Liver (tissue), 9 donors: ENCODE data around the gene CTNNA2. TPM values are rescaled to one million over a fixed set of nuclear protein-coding genes. Genes with fewer than 3 reads are reported as not detected.

Experiments used
- DNase-seq: peaks from one replicate; pipeline ENCODE4 v3.0.0-alpha.2; 2017; ENCODE audit warnings: low spot score
- H3K27ac ChIP-seq, 2 donors: one replicate each; pipeline ENCODE4 v1.7.0; 2013; ENCODE audit warnings: inconsistent platforms in 2 of 2, low read length in 2 of 2, control low read depth in 1 of 2, low read depth in 1 of 2, mild to moderate bottlenecking in 1 of 2
- H3K27me3 ChIP-seq, 4 donors: one replicate each; pipeline versions ENCODE4 v1.6.1 to v1.7.0; 2013; ENCODE audit warnings: low read length in 3 of 4, inconsistent platforms in 1 of 4, mild to moderate bottlenecking in 1 of 4, moderate library complexity in 1 of 4; ENCODE audit not compliant: control insufficient read depth in 4 of 4, insufficient read depth in 4 of 4
- H3K36me3 ChIP-seq, 4 donors: one replicate each; pipeline versions ENCODE4 v1.6.1 to v1.7.0; 2013; ENCODE audit warnings: low read length in 3 of 4, mild to moderate bottlenecking in 3 of 4, low read depth in 1 of 4, moderate library complexity in 1 of 4; ENCODE audit not compliant: control insufficient read depth in 4 of 4, insufficient read depth in 3 of 4
- H3K4me1 ChIP-seq, 4 donors: one replicate each; pipeline versions ENCODE4 v1.6.1 to v1.7.0; 2013; ENCODE audit warnings: low read length in 3 of 4, mild to moderate bottlenecking in 3 of 4, moderate library complexity in 1 of 4; ENCODE audit not compliant: control insufficient read depth in 4 of 4, insufficient read depth in 4 of 4
- H3K4me3 ChIP-seq, 3 donors: one replicate each; pipeline versions ENCODE4 v1.6.1 to v1.7.0; 2013; ENCODE audit warnings: low read length in 3 of 3, control low read depth in 1 of 3, low read depth in 1 of 3, mild to moderate bottlenecking in 1 of 3
- H3K9ac ChIP-seq, 2 donors: one replicate each; pipeline ENCODE4 v1.7.0; 2013; ENCODE audit warnings: low read length in 2 of 2, mild to moderate bottlenecking in 2 of 2, moderate library complexity in 2 of 2, control low read depth in 1 of 2, low read depth in 1 of 2
- H3K9me3 ChIP-seq, 4 donors: one replicate each; pipeline versions ENCODE4 v1.6.1 to v1.7.0; 2013; ENCODE audit warnings: low read length in 3 of 4; ENCODE audit not compliant: control insufficient read depth in 4 of 4
- EGR1 ChIP-seq, 2 donors: IDR thresholded peaks; 2 replicates each; pipeline ENCODE4 v1.6.1; 2016 to 2018; ENCODE audit warnings: antibody characterized with exemption in 2 of 2, low read depth in 2 of 2
- FOXA1 ChIP-seq: IDR thresholded peaks from 2 replicates; pipeline ENCODE4 v1.6.1; 2016; ENCODE audit warnings: antibody characterized with exemption
- FOXA2 ChIP-seq: IDR thresholded peaks from 2 replicates; pipeline ENCODE4 v1.6.1; 2016; ENCODE audit warnings: antibody characterized with exemption
- HNF4G ChIP-seq: IDR thresholded peaks from 2 replicates; pipeline ENCODE4 v1.6.1; 2016; ENCODE audit warnings: antibody characterized with exemption
- JUND ChIP-seq, 2 donors: IDR thresholded peaks; 2 replicates each; pipeline ENCODE4 v1.6.1; 2016; ENCODE audit warnings: antibody characterized with exemption in 2 of 2
- NR2F2 ChIP-seq: IDR thresholded peaks from 2 replicates; pipeline ENCODE4 v1.6.1; 2016; ENCODE audit warnings: antibody characterized with exemption
- RAD21 ChIP-seq, 2 donors: IDR thresholded peaks; 2 replicates each; pipeline ENCODE4 v1.6.1; 2016; ENCODE audit warnings: antibody characterized with exemption in 2 of 2, mild to moderate bottlenecking in 2 of 2
- SP1 ChIP-seq: IDR thresholded peaks from 2 replicates; pipeline ENCODE4 v1.6.1; 2018; ENCODE audit warnings: antibody characterized with exemption, mild to moderate bottlenecking
- WGBS: extraction: QIAGEN DNeasy Blood & Tissue Kit; methylation state at CpG from one replicate; pipeline ENCODE4 v1.1.7; 2013; 5-methylcytosine and 5-hydroxymethylcytosine counted together
- polyA plus RNA-seq, 2 donors: library from polyadenylated mRNA; stranded (reverse) in 1 of 2; unstranded in 1 of 2; fragments of 200-250 nt in 1 of 2; fragments of >200 nt in 1 of 2; fragmentation: Nextera tagmentation in 1 of 2; extraction: Ambion mirVana in 1 of 2; gene quantifications; one replicate each; pipeline versions ENCODE4 v1.2.1 to v1.2.3, GENCODE V29; 2013 to 2015
- total RNA-seq, 2 donors: library from RNA; depleted of rRNA; stranded (reverse); fragments of >200 nt; gene quantifications; one replicate each; pipeline ENCODE4 v1.2.3, GENCODE V29; 2014
- TF ChIP-seq, protein P1 (sequence below): IDR thresholded peaks from 2 replicates; pipeline ENCODE4 v1.6.1; 2016; ENCODE audit warnings: antibody characterized with exemption
- TF ChIP-seq, protein P2 (sequence below): IDR thresholded peaks from 2 replicates; pipeline ENCODE4 v1.6.1; 2016; ENCODE audit warnings: antibody characterized with exemption
- TF ChIP-seq, protein P3 (sequence below): fragments of 150-350 bp; IDR thresholded peaks from 2 replicates; pipeline ENCODE4 v1.5.1; 2017; ENCODE audit warnings: improper control_type of control experiment, low read depth, low read length; ENCODE audit not compliant: missing input control
- TF ChIP-seq, protein P4 (sequence below): IDR thresholded peaks from 2 replicates; pipeline ENCODE4 v1.6.1; 2016; ENCODE audit warnings: antibody characterized with exemption
- donor health status: healthy.
- donor health status: healthy.
- donor health status: healthy.
- donor health status: healthy.
- donor health status: healthy.

CTNNA2 gene
- total and polyA plus RNA-seq, 4 donors = 0.05 TPM; not detected in 3

DNA sequence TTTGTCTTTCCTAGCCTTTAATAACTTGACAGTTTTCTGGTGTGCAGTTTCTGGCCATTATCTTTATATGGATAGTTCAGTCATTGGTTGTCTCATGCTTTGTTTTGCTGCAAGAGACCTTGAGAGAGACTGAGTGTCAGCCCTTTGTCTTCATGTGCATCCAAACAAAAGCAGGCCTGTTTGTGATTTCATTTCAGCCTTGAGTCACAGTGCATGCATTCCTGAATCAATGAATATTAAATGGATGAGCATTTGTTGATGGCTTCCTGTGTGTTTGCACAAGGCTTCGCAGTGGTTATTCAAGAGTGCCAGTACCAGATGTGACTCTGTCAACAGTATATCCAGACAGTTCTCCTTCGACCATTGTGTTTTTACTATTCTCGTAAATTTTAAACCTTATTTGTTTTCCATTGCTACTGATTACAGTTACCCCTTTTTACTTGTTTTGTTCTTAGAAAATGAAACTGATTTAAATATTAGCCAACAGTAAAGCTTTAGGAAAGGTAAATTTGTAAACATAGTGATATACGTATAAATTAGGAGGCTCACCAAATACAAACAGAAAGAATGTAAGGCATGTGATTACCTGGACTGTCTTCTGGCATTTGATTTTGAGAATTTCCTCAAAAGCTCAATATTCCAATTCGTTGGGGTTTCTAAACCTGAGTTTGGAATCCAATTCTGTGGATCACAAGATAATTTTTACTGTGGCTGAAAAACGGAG is 319.8 kb downstream of the CTNNA2 start:
- TF ChIP-seq, protein P1, sequence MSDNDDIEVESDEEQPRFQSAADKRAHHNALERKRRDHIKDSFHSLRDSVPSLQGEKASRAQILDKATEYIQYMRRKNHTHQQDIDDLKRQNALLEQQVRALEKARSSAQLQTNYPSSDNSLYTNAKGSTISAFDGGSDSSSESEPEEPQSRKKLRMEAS = no peak
- TF ChIP-seq, protein P2, sequence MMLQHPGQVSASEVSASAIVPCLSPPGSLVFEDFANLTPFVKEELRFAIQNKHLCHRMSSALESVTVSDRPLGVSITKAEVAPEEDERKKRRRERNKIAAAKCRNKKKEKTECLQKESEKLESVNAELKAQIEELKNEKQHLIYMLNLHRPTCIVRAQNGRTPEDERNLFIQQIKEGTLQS = no peak
- TF ChIP-seq SP1 (no peak), NR2F2 (no peak), EGR1 (IDR thresholded peaks at IDR 0.05; ENCODE audit: low read depth in 2 of 2) (no peak), FOXA1 (no peak), FOXA2 (no peak), JUND (IDR thresholded peaks at IDR 0.05) (no peak)
- TF ChIP-seq, protein P3, sequence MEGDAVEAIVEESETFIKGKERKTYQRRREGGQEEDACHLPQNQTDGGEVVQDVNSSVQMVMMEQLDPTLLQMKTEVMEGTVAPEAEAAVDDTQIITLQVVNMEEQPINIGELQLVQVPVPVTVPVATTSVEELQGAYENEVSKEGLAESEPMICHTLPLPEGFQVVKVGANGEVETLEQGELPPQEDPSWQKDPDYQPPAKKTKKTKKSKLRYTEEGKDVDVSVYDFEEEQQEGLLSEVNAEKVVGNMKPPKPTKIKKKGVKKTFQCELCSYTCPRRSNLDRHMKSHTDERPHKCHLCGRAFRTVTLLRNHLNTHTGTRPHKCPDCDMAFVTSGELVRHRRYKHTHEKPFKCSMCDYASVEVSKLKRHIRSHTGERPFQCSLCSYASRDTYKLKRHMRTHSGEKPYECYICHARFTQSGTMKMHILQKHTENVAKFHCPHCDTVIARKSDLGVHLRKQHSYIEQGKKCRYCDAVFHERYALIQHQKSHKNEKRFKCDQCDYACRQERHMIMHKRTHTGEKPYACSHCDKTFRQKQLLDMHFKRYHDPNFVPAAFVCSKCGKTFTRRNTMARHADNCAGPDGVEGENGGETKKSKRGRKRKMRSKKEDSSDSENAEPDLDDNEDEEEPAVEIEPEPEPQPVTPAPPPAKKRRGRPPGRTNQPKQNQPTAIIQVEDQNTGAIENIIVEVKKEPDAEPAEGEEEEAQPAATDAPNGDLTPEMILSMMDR = no peak
- Histone ChIP-seq H3K27me3 (no peaks in the 10 kb centered on the region), H3K9me3 (no peaks in the 10 kb centered on the region), H3K4me1 (no peaks in the 10 kb centered on the region), H3K9ac (no peak overlapping the region), H3K27ac (no peak overlapping the region), H3K4me3 (no peak overlapping the region), H3K36me3 (no peaks in the 10 kb centered on the region)
- WGBS = 33% methylated on average over 6 of the region's 6 CpGs
- DNase-seq = no peak

DNA sequence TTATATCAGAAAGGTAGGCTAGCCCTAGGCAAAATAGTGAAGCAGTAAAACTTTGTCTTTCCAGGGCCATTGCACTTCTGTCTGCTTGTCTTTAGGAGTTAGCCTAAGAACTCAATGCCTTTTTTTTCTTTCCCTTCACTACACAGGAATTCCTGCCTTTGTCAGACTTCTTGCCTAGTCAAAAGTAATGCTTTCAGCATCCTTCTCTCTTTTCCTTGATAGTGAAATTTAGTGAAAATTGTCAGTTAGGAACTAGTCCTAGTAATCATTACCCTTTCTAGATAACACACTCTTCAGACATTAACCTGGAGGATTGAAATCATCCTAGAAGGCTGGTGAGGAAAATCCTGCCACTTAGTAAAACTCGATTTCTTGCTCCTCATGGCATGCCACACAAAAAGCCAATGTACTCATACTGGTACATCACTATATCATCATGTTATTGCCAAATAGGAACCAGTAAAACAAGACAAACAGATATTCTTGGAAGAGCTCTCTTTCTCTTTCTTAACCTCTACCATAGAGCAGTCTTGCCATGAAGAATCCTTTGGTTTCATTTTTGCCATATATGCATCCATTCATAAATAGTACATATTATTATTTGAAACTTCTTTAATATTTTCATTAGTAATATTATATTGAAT is 320.5 kb downstream of the CTNNA2 start:
- DNase-seq = no peak
- Histone ChIP-seq H3K4me3 (no peak overlapping the region), H3K9ac (no peak overlapping the region), H3K4me1 (no peaks in the 10 kb centered on the region), H3K27ac (no peak overlapping the region), H3K9me3 (no peaks in the 10 kb centered on the region), H3K36me3 (no peaks in the 10 kb centered on the region), H3K27me3 (no peaks in the 10 kb centered on the region)
- 49% methylated on average over 1 of the region's 1 CpG for WGBS
- TF ChIP-seq, protein P2 = no peak
- TF ChIP-seq RAD21 (IDR thresholded peaks at IDR 0.05) = no peak
- TF ChIP-seq, protein P3 = no peak
- TF ChIP-seq HNF4G = no peak
- TF ChIP-seq, protein P4, sequence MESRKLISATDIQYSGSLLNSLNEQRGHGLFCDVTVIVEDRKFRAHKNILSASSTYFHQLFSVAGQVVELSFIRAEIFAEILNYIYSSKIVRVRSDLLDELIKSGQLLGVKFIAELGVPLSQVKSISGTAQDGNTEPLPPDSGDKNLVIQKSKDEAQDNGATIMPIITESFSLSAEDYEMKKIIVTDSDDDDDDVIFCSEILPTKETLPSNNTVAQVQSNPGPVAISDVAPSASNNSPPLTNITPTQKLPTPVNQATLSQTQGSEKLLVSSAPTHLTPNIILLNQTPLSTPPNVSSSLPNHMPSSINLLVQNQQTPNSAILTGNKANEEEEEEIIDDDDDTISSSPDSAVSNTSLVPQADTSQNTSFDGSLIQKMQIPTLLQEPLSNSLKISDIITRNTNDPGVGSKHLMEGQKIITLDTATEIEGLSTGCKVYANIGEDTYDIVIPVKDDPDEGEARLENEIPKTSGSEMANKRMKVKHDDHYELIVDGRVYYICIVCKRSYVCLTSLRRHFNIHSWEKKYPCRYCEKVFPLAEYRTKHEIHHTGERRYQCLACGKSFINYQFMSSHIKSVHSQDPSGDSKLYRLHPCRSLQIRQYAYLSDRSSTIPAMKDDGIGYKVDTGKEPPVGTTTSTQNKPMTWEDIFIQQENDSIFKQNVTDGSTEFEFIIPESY = no peak
- TF ChIP-seq NR2F2 = no peak
